NCI-H2107 treated with DMSO at 0.1 percent for 48 hours (cell line): ENCODE results near the gene MED13L.
A peak's percentile ranks its signal among the peaks of the same experiment; 100 is the strongest.
"Not testable (repeated sequence)": the region's sequence is repeated elsewhere in the genome, so short reads cannot be mapped to it uniquely, and the experiment has no call there.

Experiments used
- DNase-seq: peaks from one replicate; lab custom pipeline; 2025; ENCODE audit not compliant: unreplicated experiment; lab: John Stamatoyannopoulos, UW

Gene MED13L

GRCh38 chr12:116249938-116250337, 27.6 kb downstream of the MED13L start:
- no peak for DNase-seq

GRCh38 chr12:116248930-116249329, 28.6 kb downstream of the MED13L start:
- no peak for DNase-seq

GRCh38 chr12:116248433-116248832, 29.1 kb downstream of the MED13L start:
- no peak for DNase-seq

GRCh38 chr12:116247377-116247776, 30.1 kb downstream of the MED13L start:
- no peak for DNase-seq

- DNase-seq: no peak
Measured at GRCh38 chr12:116246490-116247179, 30.9 kb downstream of the MED13L start.

- DNase-seq: no peak
Measured at GRCh38 chr12:116245189-116245588, 32.3 kb downstream of the MED13L start.

GRCh38 chr12:116244474-116245090, 32.9 kb downstream of the MED13L start:
- DNase-seq: no peak

- DNase-seq: peak; percentile 38
Measured at GRCh38 chr12:116244001-116244400, 33.5 kb downstream of the MED13L start.

- no peak for DNase-seq
Measured at GRCh38 chr12:116242740-116243139, 34.8 kb downstream of the MED13L start.

GRCh38 chr12:116241157-116241759, 36.2 kb downstream of the MED13L start:
- no peak for DNase-seq

- DNase-seq: not testable (repeated sequence)
Measured at GRCh38 chr12:116238570-116239119, 38.8 kb downstream of the MED13L start.

GRCh38 chr12:116238149-116238548, 39.3 kb downstream of the MED13L start:
- DNase-seq: no peak

GRCh38 chr12:116236976-116237375, 40.5 kb downstream of the MED13L start:
- DNase-seq: no peak

GRCh38 chr12:116236148-116236731, 41.3 kb downstream of the MED13L start:
- peak; percentile 79 for DNase-seq

- not testable (repeated sequence) for DNase-seq
Measured at GRCh38 chr12:116234148-116234547, 43.3 kb downstream of the MED13L start.

GRCh38 chr12:116233669-116234068, 43.8 kb downstream of the MED13L start:
- no peak for DNase-seq

- DNase-seq: no peak
Measured at GRCh38 chr12:116227811-116228210, 49.7 kb downstream of the MED13L start.

GRCh38 chr12:116226026-116226425, 51.5 kb downstream of the MED13L start:
- peak; percentile 97 for DNase-seq

- DNase-seq: no peak
Measured at GRCh38 chr12:116222358-116222757, 55.1 kb downstream of the MED13L start.

- DNase-seq: no peak
Measured at GRCh38 chr12:116220756-116221155, 56.7 kb downstream of the MED13L start.

- no peak for DNase-seq
Measured at GRCh38 chr12:116217045-116217735, 60.3 kb downstream of the MED13L start.
